ENCODE results near the gene IL25.

- TF ChIP-seq CTCF (conservative IDR thresholded peaks at IDR 0.05) (no peak), EZH2 (IDR thresholded peaks at IDR 0.05; ENCODE audit: low read depth) (no peak)
Measured at GRCh38 chr14:23403139-23403438, 30.5 kb downstream of the IL25 start.
